GM19395 (cell line): ENCODE measurements around the gene POLDIP2.

ENCODE experiments used
- ATAC-seq: cut with Tn5 transposase; IDR thresholded peaks from one replicate; pipeline ENCODE4 v1.9.1; 2021; ENCODE audit warnings: mild to moderate bottlenecking, moderate library complexity; ENCODE audit not compliant: unreplicated experiment

POLDIP2 gene

GRCh38 chr17:28367641-28368305 is 10.4 kb upstream of the POLDIP2 start:
- no peak for ATAC-seq

- no peak for ATAC-seq
Measured at GRCh38 chr17:28366605-28367004, 9.3 kb upstream of the POLDIP2 start.

- ATAC-seq, result no peak
Measured at GRCh38 chr17:28365487-28365886, 8.2 kb upstream of the POLDIP2 start.

- no peak for ATAC-seq
Measured at GRCh38 chr17:28364665-28365363, 7.5 kb upstream of the POLDIP2 start, which contains the start of gene SEBOX. SEBOX (minus strand) TSS chr17:28365199; CDS start chr17:28365151, 48 bp downstream.

- ATAC-seq, result no peak
Measured at GRCh38 chr17:28363776-28364650, 6.7 kb upstream of the POLDIP2 start.

GRCh38 chr17:28363186-28363585 is 5.9 kb upstream of the POLDIP2 start:
- no peak for ATAC-seq

- no peak for ATAC-seq
Measured at GRCh38 chr17:28357901-28358197, 522 bp upstream of the POLDIP2 start.

- no peak for ATAC-seq
Measured at GRCh38 chr17:28350271-28350670, 7.1 kb downstream of the POLDIP2 start.

GRCh38 chr17:28348979-28349378 is 8.3 kb downstream of the POLDIP2 start:
- no peak for ATAC-seq

GRCh38 chr17:28347261-28347891 is 10.0 kb downstream of the POLDIP2 start:
- ATAC-seq, result no peak

GRCh38 chr17:28346746-28347246 is 10.5 kb downstream of the POLDIP2 start:
- ATAC-seq, result no peak

GRCh38 chr17:28346199-28346580 is 11.1 kb downstream of the POLDIP2 start:
- no peak for ATAC-seq

- ATAC-seq, result no peak
Measured at GRCh38 chr17:28345419-28346198, 11.7 kb downstream of the POLDIP2 start.

- ATAC-seq, result no peak
Measured at GRCh38 chr17:28344435-28344901, 12.9 kb downstream of the POLDIP2 start.

GRCh38 chr17:28344011-28344410 is 13.3 kb downstream of the POLDIP2 start:
- ATAC-seq, result no peak

- ATAC-seq, result no peak
Measured at GRCh38 chr17:28343491-28343932, 13.8 kb downstream of the POLDIP2 start.

- ATAC-seq, result no peak
Measured at GRCh38 chr17:28342313-28342712, 15.0 kb downstream of the POLDIP2 start.

GRCh38 chr17:28341516-28341915 is 15.8 kb downstream of the POLDIP2 start:
- ATAC-seq, result no peak

- ATAC-seq, result no peak
Measured at GRCh38 chr17:28340374-28340773, 17.0 kb downstream of the POLDIP2 start.

GRCh38 chr17:28339431-28339830 is 17.9 kb downstream of the POLDIP2 start:
- no peak for ATAC-seq
